IgD-negative memory B cell (primary cell): ENCODE measurements around the gene SPAAR. TPM values are rescaled to one million over a fixed set of nuclear protein-coding genes. Genes with fewer than 3 reads are reported as not detected.
"Not testable (repeated sequence)": the region's sequence is repeated elsewhere in the genome, so short reads cannot be mapped to it uniquely, and the experiment has no call there.

ENCODE experiments used
- H3K27ac Mint-ChIP-seq, 3 donors: one replicate each; pipeline ENCODE4 v1.8.0; 2020 to 2022; ENCODE audit warnings: mild to moderate bottlenecking in 3 of 3, mixed read lengths in 3 of 3, moderate library complexity in 1 of 3
- H3K27me3 Mint-ChIP-seq: one replicate; pipeline ENCODE4 v1.8.0; 2021; ENCODE audit warnings: mixed read lengths
- H3K36me3 Mint-ChIP-seq: one replicate; pipeline ENCODE4 v1.8.0; 2020; ENCODE audit warnings: mild to moderate bottlenecking, mixed read lengths
- H3K4me1 Mint-ChIP-seq, 3 donors: one replicate each; pipeline ENCODE4 v1.8.0; 2020 to 2022; ENCODE audit warnings: mixed read lengths in 3 of 3, mild to moderate bottlenecking in 1 of 3
- H3K4me3 Mint-ChIP-seq, 4 donors: one replicate each; pipeline ENCODE4 v1.8.0; 2020 to 2022; ENCODE audit warnings: mild to moderate bottlenecking in 4 of 4, mixed read lengths in 4 of 4, moderate library complexity in 3 of 4
- H3K9me3 Mint-ChIP-seq, 3 donors: one replicate each; pipeline ENCODE4 v1.8.0; 2020 to 2021; ENCODE audit warnings: mixed read lengths in 3 of 3, mild to moderate bottlenecking in 1 of 3
- polyA plus RNA-seq: library from polyadenylated mRNA; unstranded; fragments of 300-500 nt; fragmentation: Illumina TruSeq; gene quantifications from one replicate; pipeline ENCODE4 v1.2.3, GENCODE V29; 2021

The SPAAR gene
- polyA plus RNA-seq, 1 donor from 2014 or later: not detected

DNA sequence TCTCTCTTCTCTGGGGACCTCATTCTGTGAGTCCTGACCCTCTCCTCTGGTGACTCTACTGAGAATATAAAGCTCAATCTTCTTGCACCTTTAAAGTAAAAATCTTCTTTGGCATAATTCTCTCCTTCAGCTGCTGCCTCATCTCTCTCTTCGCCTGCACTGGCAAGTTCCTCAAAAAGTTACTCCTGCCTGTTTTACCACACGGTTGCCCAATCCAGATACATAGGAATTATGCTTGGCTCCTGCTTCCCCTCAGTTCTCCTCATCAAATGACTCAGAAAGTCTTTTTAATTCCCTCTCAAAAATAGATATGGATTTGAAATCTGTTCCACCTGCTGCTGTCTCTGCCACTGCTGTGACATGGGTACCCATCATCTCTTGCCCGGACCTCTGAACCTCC lies 17.6 kb upstream of the SPAAR start:
- H3K27ac Mint-ChIP-seq: no peak overlapping the region
- H3K4me3 Mint-ChIP-seq: no peak overlapping the region
- no peaks in the 10 kb centered on the region for H3K4me1 Mint-ChIP-seq
- peaks cover 27% of the 10 kb centered on the region for H3K27me3 Mint-ChIP-seq
- H3K9me3 Mint-ChIP-seq: no peaks in the 10 kb centered on the region
- no peaks in the 10 kb centered on the region for H3K36me3 Mint-ChIP-seq

DNA sequence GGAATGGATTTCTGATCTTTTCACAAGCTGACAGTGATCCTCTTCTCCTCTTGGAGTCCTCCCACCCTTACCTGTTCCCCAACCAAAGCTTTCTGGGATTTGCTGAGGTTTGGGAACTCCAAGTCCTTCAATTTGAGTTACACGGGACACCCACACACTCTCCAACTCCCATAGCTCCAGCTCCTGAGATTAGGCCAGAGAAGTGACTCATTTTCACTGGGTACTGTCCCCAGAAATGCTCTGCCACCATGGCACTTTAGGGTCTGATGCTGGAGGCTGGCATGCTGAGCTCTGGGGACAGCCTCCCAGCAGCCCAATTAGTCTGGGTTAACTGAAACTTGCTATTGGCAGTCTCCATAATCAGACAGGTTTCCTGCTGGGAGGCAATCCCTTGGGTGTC lies 17.2 kb upstream of the SPAAR start:
- H3K4me1 Mint-ChIP-seq: no peaks in the 10 kb centered on the region
- no peak overlapping the region for H3K27ac Mint-ChIP-seq
- no peak overlapping the region for H3K4me3 Mint-ChIP-seq
- H3K27me3 Mint-ChIP-seq: peaks cover 26% of the 10 kb centered on the region
- H3K9me3 Mint-ChIP-seq: no peaks in the 10 kb centered on the region
- H3K36me3 Mint-ChIP-seq: no peaks in the 10 kb centered on the region

DNA sequence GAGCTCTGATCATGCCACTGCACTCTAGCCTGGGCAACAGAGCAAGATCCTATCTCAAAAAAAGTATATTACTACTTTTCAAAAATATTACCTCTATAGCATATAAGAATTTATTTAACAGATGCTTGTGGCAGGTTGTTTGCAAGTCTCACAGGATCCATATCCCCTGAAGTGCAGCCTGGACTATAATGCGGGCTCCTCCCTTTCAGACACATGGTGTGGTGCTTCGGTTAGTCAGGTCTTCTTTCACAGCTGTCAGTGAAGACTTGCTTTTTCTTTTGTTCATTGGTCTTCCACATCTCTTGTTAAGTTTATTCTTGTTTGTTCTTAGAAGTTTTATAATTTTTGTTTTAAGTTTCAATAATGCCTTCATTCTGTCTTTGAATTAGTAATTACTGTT lies 12.7 kb upstream of the SPAAR start:
- H3K9me3 Mint-ChIP-seq: no peaks in the 10 kb centered on the region
- no peak overlapping the region for H3K27ac Mint-ChIP-seq
- H3K4me1 Mint-ChIP-seq: no peaks in the 10 kb centered on the region
- H3K36me3 Mint-ChIP-seq: no peaks in the 10 kb centered on the region
- no peak overlapping the region for H3K4me3 Mint-ChIP-seq
- H3K27me3 Mint-ChIP-seq: peaks cover 28% of the 10 kb centered on the region

DNA sequence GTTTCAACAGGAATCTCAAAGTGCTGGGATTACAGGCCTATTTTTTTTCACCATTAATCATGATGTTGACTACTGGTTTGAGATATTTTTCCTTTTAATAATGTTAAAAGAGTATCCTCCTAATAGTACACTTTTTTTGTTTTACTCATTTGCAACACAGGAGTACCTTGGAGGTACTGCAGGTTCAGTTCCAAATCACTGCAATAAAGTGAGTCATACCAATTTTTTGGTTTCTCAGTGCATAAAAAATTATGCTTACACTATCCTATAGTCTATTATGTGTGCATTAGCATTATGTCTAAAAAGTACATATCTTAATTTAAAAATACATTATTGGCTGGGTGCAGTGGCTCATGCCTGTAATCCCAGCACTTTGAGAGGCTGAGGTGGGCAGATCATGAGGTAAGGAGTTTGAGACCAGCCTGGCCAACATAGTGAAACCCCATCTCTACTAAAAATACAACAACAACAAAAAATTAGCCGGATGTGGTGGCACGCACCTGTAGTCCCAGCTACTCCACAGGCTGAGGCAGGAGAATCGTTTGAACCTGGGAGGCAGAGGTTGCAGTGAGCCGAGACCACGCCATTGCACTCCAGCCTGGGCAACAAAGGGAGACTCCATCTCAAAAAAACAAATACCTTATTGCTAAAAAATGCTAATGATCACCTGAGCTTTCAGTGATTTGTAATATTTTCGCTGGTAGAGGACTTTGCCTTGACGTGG lies 11.8 kb upstream of the SPAAR start:
- Mint-ChIP-seq H3K27ac (peak overlapping the region in 1 of 3 donors; percentile 88), H3K27me3 (peaks cover 26% of the 10 kb centered on the region)
- not testable (repeated sequence) for H3K36me3 Mint-ChIP-seq, H3K4me3 Mint-ChIP-seq, H3K9me3 Mint-ChIP-seq, H3K4me1 Mint-ChIP-seq

DNA sequence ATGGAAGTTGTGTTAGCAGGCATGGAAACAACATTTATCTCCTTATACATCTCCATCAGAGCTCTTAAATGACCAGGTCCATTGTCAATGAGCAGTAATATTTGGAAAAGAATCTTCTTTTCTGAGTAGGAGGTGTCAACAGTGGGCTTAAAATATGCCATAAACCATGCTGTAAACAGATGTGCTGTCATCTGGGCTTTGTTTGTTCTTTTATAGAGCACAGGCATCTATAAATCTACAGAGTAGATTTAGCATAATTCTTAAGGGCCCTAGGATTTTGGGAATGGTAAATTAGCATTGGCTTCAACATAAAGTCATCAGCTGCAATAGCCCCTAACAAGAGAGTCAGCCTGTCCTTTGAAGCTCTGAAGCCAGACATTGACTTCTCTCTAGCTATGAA lies 11.0 kb upstream of the SPAAR start:
- H3K27me3 Mint-ChIP-seq: peaks cover 24% of the 10 kb centered on the region

DNA sequence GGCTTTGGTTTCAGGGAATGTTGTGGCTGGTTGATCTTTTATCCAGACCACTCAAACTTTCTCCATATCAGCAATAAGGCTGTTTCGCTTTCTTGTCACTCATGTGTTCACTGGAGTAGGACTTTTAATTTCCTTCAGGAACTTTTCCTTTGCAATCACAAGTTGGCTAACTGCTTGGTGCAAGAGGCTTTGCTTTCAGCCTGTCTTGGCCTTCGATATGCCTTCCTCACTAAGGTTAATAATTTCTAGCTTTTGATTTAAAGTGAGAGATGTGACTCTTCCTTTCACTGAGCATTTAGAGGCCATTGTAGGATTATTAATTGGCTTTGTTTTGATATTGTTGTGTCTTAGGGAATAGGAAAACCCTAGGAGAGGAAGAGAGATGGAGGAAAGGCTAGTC lies 10.3 kb upstream of the SPAAR start:
- no peaks in the 10 kb centered on the region for H3K36me3 Mint-ChIP-seq
- H3K4me1 Mint-ChIP-seq: no peaks in the 10 kb centered on the region
- H3K27me3 Mint-ChIP-seq: peaks cover 23% of the 10 kb centered on the region
- H3K27ac Mint-ChIP-seq: no peak overlapping the region
- no peak overlapping the region for H3K4me3 Mint-ChIP-seq
- no peaks in the 10 kb centered on the region for H3K9me3 Mint-ChIP-seq

More for the DNA sequence above, 11.0 kb upstream of the SPAAR start:
- Mint-ChIP-seq H3K9me3 (no peaks in the 10 kb centered on the region), H3K27ac (no peak overlapping the region), H3K4me3 (no peak overlapping the region), H3K36me3 (no peaks in the 10 kb centered on the region), H3K4me1 (no peaks in the 10 kb centered on the region)

DNA sequence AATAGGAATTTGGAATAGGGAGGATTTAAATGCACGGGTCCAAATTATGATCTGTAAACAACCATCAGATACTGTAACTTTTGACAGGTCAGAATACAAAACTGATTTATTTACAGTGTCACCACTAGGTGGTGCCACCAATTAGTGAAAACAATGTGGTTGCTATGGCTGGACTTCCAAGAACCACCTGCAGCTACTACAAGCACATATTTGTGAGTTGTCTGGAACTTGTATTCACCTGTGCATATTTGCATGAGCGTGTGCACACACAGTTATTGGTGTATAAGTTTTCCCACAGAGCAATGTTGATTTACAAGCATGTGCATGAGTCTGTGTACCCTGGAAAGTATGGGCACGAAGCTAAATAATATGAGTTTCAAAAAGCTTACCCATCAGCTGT lies 6.2 kb upstream of the SPAAR start:
- Mint-ChIP-seq H3K27ac (no peak overlapping the region), H3K4me1 (no peaks in the 10 kb centered on the region), H3K4me3 (no peak overlapping the region), H3K27me3 (peaks cover 10% of the 10 kb centered on the region), H3K36me3 (no peaks in the 10 kb centered on the region), H3K9me3 (no peaks in the 10 kb centered on the region)

DNA sequence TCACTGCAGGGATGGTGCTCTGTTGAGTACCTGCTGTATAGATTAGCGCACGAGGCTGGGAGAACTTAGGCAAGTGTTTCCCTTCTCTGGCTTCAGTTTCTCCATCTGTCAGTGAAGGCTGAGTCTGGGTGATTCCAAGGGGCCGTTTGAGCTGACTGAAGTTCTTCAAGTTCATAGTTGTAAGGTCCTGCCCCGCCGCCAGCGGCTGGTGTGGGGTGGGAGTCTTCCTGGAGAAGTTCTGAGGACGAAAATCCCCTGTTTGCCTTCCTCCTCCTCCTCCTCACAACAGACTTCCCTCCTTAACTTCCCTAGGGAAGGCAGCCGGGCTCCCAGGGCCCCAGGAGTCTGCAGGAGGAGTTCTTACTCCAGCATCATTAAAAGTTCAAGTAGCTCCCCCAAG lies 5.0 kb upstream of the SPAAR start:
- Mint-ChIP-seq H3K27ac (no peak overlapping the region), H3K4me3 (no peak overlapping the region), H3K4me1 (no peaks in the 10 kb centered on the region), H3K9me3 (no peaks in the 10 kb centered on the region), H3K36me3 (no peaks in the 10 kb centered on the region), H3K27me3 (peaks cover 13% of the 10 kb centered on the region)

DNA sequence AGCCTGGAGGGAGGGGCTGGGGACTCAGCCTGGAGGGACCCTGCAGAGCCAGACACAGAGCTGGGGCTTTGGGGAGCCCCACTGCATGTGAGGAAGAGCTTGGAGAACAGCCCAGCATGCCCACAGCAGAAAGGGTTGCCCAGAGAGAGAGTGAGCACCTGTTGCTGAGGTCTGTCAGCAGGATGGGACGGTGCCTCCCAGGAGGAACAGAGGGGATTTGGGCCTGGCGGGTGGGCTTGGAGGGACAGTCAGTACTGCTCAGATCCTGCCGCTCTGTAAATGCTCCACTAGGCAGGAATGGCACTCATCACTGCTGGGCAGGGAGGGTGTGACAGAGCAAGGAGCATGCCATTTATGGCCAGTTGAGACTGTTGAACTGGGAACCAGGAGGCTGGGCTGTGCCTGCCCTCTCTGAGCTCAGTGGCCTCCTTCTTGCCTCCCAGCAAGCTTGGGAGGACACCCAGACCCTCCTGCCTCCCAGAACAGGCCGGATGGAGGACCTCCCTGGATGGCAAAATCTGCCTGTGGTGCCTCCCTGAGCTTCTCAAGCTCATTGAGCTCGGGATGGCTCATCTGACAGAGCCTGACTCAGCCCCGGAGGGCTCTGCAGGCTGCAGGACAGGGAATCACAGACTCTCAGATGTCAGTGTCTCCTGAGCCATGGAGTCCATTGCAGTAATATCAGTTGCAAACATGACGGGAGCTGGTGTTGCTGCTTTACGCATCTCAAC lies 4.1 kb upstream of the SPAAR start:
- H3K27me3 Mint-ChIP-seq: peaks cover 16% of the 10 kb centered on the region
- no peaks in the 10 kb centered on the region for H3K9me3 Mint-ChIP-seq
- H3K4me3 Mint-ChIP-seq: no peak overlapping the region
- no peaks in the 10 kb centered on the region for H3K36me3 Mint-ChIP-seq
- H3K27ac Mint-ChIP-seq: no peak overlapping the region
- H3K4me1 Mint-ChIP-seq: peaks cover 0 to 3% (median 0%) of the 10 kb centered on the region in 3 donors

DNA sequence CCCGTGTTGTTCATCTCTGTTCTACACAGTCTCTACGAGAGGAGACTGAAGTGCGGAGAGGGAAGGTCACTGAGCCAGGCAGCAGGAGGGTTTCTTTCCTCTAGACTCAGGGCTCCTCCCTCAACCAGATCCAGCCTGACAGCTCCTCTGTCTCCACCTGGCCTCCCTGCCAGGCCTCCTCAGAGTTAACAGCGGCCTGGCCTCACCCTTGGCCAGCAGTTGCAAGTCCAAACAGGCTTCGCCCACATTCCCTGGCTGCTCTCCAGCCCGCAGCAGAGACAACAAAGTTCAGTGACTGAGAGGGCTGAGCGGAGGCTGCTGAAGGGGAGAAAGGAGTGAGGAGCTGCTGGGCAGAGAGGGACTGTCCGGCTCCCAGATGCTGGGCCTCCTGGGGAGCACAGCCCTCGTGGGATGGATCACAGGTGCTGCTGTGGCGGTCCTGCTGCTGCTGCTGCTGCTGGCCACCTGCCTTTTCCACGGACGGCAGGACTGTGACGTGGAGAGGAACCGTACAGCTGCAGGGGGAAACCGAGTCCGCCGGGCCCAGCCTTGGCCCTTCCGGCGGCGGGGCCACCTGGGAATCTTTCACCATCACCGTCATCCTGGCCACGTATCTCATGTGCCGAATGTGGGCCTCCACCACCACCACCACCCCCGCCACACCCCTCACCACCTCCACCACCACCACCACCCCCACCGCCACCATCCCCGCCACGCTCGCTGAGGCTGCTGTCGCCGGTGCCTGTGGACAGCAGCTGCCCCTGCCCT lies 3.2 kb upstream of the SPAAR start, which contains the start of gene HRCT1:
Gene HRCT1, plus strand, starts transcription at position 291 of the 768 bp plus-strand sequence. Its CDS starts 86 bp downstream, at position 377.
- peaks cover 5% of the 10 kb centered on the region in 3 donors for H3K4me1 Mint-ChIP-seq
- H3K36me3 Mint-ChIP-seq: no peaks in the 10 kb centered on the region
- H3K27ac Mint-ChIP-seq: no peak within 1 kb of the TSS
- no peak within 1 kb of the TSS for H3K4me3 Mint-ChIP-seq
- H3K27me3 Mint-ChIP-seq: peaks cover 16% of the 10 kb centered on the region
- H3K9me3 Mint-ChIP-seq: no peaks in the 10 kb centered on the region

DNA sequence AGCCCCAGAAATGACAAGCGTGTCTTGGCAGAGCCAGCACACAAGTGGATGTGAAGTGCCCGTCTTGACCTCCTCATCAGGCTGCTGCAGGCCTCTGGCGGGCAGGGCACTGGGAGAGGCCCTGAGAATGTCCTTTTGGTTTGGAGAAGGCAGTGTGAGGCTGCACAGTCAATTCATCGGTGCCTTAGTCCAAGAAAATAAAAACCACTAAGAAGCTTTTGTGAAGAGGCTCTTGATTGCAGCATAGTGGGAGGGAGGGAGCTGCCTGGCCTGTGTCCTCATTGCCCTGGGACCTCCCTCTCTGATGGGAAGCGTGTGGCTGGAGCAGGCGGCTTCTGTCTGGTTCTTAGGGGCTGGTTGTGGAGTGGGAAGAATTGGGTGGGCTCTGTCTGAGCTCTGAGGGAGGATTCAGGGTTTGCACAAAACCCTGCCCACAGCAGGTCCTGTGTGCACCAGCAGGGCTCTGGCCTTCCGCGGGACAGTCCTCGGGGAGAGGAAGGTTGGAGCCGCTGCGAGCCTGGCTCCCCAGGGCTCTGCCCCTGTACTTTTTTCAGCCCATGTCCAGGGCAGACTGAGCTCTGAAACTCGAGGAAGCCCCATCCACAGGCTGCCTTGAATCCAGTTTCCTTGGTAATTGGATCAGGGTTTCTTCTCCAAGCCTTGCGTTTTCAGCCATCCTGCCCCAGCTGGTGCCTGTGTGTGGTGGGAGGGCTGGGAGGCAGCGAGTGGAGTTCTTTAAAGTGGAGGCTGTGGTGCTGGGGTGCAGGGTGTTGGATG lies 2.2 kb upstream of the SPAAR start:
- no peaks in the 10 kb centered on the region for H3K9me3 Mint-ChIP-seq
- peaks cover 13% of the 10 kb centered on the region for H3K27me3 Mint-ChIP-seq
- H3K27ac Mint-ChIP-seq: no peak overlapping the region
- H3K4me1 Mint-ChIP-seq: peaks cover 5 to 7% (median 6%) of the 10 kb centered on the region in 3 donors
- H3K4me3 Mint-ChIP-seq: no peak overlapping the region
- H3K36me3 Mint-ChIP-seq: no peaks in the 10 kb centered on the region

DNA sequence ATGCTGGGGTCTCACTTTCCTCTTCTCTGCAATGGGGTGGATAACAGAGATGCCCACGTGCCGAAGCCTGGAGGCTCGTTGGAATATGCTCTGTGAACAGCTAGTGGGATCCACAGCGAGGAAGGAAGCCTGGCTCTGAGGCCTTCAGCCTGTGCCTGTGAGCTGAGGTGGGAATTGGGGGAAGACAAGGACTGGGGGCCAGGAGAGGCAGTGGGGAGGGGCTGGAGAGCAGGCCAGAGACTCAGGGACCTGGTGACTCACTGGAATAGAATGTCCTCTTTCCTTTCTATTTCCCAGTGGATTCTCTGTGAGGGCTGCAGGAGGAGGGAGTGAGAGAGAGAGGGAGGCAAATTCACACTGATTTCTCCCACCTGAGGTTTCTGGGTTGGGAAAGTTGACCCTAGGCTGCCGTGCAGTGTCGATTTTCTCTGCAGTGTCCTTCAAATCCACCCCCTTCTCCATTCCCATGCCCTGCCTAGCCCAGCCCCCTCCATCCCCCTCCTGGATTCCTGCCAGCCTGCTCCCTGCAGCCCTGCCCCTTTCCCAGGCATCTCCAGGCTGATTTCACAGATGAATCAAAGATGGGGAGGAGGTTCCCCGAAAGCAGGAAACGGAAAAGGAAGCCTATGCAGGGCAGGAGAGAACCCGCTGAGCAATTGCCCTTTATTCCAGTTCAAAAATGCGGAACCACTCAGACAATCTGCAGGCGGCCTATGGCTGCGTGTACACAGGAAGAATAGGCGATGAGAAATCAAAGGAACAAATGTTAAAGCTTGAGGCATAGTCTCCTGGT lies 1.4 kb upstream of the SPAAR start:
- Mint-ChIP-seq H3K27me3 (peaks cover 11% of the 10 kb centered on the region), H3K27ac (peak overlapping the region in 1 of 3 donors; percentile 49), H3K9me3 (no peaks in the 10 kb centered on the region), H3K4me1 (peaks cover 5 to 7% (median 6%) of the 10 kb centered on the region in 3 donors), H3K4me3 (no peak overlapping the region), H3K36me3 (no peaks in the 10 kb centered on the region)

DNA sequence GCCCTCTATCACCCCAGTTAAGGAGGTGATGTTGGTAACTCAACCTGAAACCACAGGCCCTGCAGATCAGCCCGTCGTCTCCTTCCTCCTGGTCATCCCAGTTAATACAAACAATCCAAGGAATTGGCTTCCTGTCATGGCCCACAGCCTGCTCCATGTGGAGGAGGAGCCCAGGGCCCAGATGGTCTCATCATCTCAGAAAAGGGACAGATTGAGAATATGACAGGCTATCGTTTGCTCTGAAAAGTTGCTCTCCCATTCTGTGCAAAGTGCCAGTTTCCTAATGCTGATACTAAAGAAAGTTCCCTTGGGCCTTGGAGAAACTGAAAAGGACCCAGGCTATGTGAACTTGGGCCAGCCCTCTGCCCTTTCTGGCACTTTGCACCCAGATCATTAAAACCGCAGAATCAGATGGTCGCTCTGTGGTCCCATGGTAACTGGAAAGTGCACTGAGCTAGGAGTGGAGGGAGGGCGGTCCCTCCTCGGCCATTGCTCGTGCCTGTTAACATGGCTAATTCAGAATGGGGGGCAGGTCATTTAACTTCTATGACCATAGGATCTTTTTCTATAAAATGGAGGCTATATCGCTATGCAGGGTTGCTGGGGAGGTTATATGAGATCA lies 675 bp upstream of the SPAAR start:
- H3K4me1 Mint-ChIP-seq: peaks cover 5 to 7% (median 6%) of the 10 kb centered on the region in 3 donors
- H3K36me3 Mint-ChIP-seq: no peaks in the 10 kb centered on the region
- H3K9me3 Mint-ChIP-seq: no peaks in the 10 kb centered on the region
- H3K4me3 Mint-ChIP-seq: no peak overlapping the region
- peaks cover 10% of the 10 kb centered on the region for H3K27me3 Mint-ChIP-seq
- H3K27ac Mint-ChIP-seq: no peak overlapping the region
